DMS79 treated with DMSO at 0.1 percent for 48 hours (cell line): Measurements from ENCODE around the gene NKAIN2.
"Not testable (repeated sequence)": the region's sequence is repeated elsewhere in the genome, so short reads cannot be mapped to it uniquely, and the experiment has no call there.

Experiments used
- DNase-seq: peaks from one replicate; lab custom pipeline; 2025; lab: John Stamatoyannopoulos, UW

The NKAIN2 gene

DNA sequence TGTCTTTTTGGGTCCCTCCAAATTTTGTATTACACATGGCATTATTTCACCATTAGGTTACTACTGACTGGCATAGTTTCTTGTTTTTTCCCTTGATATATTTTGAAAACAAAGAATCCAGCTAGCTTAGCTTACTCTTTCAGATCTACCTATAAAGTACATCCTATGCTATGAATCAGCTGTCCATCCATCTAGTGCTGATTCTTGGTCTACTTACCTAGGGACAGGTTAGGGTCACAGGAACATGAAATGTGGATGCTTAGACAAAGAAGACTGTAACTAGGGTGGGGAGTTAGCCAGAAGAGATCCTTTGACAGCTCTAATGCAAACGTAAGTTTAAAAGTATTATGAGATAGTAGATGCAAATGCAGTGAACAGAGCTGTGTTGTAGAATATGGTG lies 91.7 kb downstream of the NKAIN2 start:
- no peak for DNase-seq

GRCh38 chr6:123895806-123896205 lies 92.1 kb downstream of the NKAIN2 start:
- no peak for DNase-seq

- DNase-seq: no peak
Observed at GRCh38 chr6:123896869-123897268, 93.2 kb downstream of the NKAIN2 start.

- no peak for DNase-seq
Observed at GRCh38 chr6:123897965-123898364, 94.3 kb downstream of the NKAIN2 start.

DNA sequence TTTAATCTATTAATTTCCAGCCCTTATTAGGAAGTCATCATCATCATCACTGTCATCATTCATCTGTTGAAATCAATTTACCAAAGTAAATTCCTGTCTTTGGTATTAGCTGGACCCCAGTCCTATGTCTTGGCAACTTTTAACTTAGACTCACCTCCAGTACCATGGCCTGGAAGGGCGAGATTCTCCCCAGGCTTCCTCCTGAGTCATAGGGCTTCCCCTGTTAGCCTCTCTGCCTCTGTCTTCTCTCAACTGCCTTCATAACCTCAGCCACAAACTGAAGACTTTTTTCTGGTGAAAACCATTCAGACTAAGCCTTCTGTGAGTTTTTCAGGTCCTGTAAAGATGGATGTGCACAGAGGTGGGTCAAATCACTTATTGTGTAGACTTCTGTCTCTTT lies 95.0 kb downstream of the NKAIN2 start:
- DNase-seq: no peak

- no peak for DNase-seq
Observed at GRCh38 chr6:123899745-123900144, 96.1 kb downstream of the NKAIN2 start.

DNA sequence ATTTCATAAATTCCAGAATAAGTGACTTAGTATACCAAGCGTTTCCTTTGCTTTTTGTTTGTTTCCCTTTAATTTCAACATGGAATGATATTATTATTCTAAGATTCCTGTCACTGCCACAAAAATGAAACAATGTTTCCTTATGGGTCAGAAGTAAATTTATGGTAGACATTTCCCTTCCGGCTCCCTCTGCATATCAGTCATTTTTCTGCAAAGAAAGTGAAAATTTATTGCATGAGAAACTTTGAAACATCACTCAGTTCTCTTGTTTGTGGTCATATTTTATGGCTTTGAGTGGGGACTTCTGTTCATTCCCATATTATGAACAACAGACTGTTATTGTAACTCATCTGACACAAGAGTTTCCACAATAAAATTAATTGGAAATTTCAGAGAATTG lies 97.8 kb downstream of the NKAIN2 start:
- DNase-seq: no peak

GRCh38 chr6:123902738-123903313 lies 99.2 kb downstream of the NKAIN2 start:
- no peak for DNase-seq

- DNase-seq: no peak
Observed at GRCh38 chr6:123904228-123904627, 100.6 kb downstream of the NKAIN2 start.

- no peak for DNase-seq
Observed at GRCh38 chr6:123908797-123909196, 105.1 kb downstream of the NKAIN2 start.

GRCh38 chr6:123909989-123910388 lies 106.3 kb downstream of the NKAIN2 start:
- DNase-seq: no peak

DNA sequence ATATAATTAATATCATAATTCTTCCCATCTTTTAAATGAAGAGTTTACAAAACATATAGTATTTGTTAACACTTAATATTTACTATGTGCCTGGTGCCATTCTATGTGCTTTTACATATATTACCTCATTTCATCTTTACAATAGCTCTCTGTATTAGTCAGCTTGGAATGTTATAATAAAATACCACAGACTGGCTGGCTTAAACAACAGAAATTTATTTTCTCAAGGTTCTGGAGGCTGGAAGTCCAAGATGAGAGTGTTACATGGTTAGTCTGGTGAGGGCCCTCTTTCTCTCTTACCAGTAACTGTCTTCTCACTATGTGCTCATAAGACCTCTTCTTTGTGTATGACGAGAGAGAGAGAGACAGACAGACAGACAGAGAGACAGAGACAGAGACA lies 110.2 kb downstream of the NKAIN2 start:
- no peak for DNase-seq

- DNase-seq: not testable (repeated sequence)
Observed at GRCh38 chr6:123923379-123923778, 119.7 kb downstream of the NKAIN2 start.

DNA sequence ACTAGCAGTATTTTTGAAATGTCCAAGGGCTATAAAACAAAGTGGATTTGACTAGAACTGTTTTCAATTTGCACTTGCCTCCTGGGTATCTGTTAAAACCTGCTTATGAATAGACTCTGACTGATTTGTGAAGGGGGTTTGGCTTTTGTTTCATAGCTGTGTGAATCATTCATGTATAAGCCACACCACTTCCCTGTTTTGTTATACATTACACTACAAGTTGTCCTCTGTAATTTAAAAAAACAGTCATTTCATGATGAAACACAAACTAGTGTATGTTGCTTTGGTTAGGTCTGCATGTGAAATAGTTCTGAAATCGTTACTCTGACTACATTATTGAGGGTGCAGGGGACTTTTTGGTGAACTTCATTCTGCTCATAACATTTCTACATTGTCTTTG lies 121.7 kb downstream of the NKAIN2 start:
- peak; percentile 44 for DNase-seq

- no peak for DNase-seq
Observed at GRCh38 chr6:123925842-123926399, 122.3 kb downstream of the NKAIN2 start.

DNA sequence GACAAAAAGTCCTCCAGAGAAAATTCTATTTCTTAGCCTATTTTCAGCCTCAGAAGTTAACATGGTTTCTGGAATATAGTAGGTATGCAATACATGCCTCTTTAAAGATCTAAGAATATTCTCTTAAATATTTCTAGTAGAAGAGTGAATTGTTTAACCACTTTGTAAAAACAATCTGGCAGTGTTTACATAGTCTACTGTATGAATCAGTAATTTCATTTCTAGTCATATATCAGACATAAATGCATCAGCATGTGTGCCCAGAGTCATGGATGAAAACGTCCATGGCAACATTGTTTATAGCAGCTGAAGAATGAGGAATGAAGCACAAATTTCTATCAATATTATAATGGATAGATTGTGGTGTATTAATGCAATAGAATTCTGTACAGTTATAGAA lies 124.9 kb downstream of the NKAIN2 start:
- DNase-seq: no peak

- no peak for DNase-seq
Observed at GRCh38 chr6:123931928-123932327, 128.3 kb downstream of the NKAIN2 start.

- DNase-seq: no peak
Observed at GRCh38 chr6:123940551-123940950, 136.9 kb downstream of the NKAIN2 start.

DNA sequence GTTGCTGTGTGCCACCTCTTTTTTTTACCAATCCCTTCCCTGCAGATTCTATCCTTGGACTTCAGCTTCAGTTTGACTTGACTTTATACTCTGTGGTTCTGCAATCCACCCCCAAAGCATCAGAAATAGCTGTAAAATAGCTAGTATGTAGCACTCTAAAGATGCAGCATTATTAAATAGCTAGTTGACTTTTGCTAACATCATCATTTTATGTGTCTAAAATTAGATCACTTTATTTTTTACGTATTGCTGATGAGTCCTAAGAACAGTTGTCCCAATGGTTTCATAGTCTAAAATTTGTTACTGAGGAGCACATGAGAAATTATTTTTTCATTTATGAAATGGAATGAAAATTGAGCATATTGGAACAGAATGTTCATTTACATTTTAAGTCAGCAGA lies 138.2 kb downstream of the NKAIN2 start:
- peak; percentile 74 for DNase-seq

- peak; percentile 68 for DNase-seq
Observed at GRCh38 chr6:123945386-123945785, 141.7 kb downstream of the NKAIN2 start.

DNA sequence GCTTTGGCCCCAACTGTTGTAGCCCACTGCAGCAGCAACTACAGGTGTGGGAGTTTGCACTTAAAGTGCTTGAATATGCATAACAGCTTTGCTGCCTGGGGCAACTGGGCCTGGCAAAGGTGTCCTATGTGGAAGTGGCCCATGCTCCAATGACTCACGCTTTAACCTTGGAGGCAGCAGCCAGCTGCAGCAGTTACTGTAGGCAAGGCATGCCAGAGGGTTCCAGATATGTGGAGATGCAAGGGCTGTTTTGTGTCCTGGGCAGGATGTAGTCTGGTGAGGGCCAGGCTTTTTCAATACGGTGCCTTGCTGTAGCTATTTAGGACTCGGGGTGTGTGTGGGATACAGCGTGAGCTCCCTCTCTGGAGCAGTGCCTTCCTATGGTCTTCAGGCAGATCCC lies 150.3 kb downstream of the NKAIN2 start:
- no peak for DNase-seq

- DNase-seq: no peak
Observed at GRCh38 chr6:123956492-123957139, 153.0 kb downstream of the NKAIN2 start.

DNA sequence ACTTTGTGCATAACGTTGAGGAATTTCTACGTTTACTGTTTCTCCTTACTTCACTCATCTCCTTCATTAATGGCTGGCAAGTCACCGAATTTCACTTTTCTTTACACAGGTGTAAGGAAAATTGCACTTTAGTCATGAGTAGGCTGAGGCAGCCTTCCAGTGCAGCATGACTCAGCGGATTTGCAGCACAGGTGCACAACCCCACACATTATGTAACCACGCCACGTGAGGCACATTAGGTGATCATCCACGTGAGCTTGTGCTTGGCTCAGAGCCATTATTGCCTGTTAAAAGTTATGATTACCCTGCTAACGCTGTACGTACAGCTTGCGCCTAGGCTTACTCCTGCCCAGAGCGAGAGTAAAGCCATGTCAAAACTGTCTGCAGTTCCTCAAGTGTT lies 158.8 kb downstream of the NKAIN2 start:
- peak; percentile 85 for DNase-seq

DNA sequence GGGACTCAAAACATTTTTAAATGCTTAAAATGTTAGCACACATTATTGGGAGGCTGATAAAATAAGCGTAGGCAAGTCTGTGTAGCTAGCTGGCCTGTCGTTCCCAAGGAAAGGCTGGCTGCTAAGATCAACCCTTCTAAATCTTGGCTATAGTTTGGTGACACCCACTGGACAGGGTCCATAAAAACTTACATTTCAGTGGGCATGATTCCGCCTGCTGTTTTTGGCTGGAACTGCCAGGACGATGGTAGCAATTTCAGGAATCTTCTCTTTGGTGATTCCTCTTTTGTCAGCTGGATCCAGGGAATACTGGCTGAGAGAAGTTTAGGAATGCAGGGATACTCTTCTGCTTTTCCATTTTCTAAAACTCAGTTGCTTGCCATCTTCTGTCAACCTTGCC lies 162.2 kb downstream of the NKAIN2 start:
- peak; percentile 73 for DNase-seq
